Liver (tissue), 9 donors: ENCODE data around the gene RBM14. TPM values are rescaled to one million over a fixed set of nuclear protein-coding genes. Genes with fewer than 3 reads are reported as not detected.

Experiments used
- DNase-seq: peaks from one replicate; pipeline ENCODE4 v3.0.0-alpha.2; 2017; ENCODE audit warnings: low spot score
- H3K27ac ChIP-seq, 2 donors: one replicate each; pipeline ENCODE4 v1.7.0; 2013; ENCODE audit warnings: inconsistent platforms in 2 of 2, low read length in 2 of 2, control low read depth in 1 of 2, low read depth in 1 of 2, mild to moderate bottlenecking in 1 of 2
- H3K27me3 ChIP-seq, 4 donors: one replicate each; pipeline versions ENCODE4 v1.6.1 to v1.7.0; 2013; ENCODE audit warnings: low read length in 3 of 4, inconsistent platforms in 1 of 4, mild to moderate bottlenecking in 1 of 4, moderate library complexity in 1 of 4; ENCODE audit not compliant: control insufficient read depth in 4 of 4, insufficient read depth in 4 of 4
- H3K36me3 ChIP-seq, 4 donors: one replicate each; pipeline versions ENCODE4 v1.6.1 to v1.7.0; 2013; ENCODE audit warnings: low read length in 3 of 4, mild to moderate bottlenecking in 3 of 4, low read depth in 1 of 4, moderate library complexity in 1 of 4; ENCODE audit not compliant: control insufficient read depth in 4 of 4, insufficient read depth in 3 of 4
- H3K4me1 ChIP-seq, 4 donors: one replicate each; pipeline versions ENCODE4 v1.6.1 to v1.7.0; 2013; ENCODE audit warnings: low read length in 3 of 4, mild to moderate bottlenecking in 3 of 4, moderate library complexity in 1 of 4; ENCODE audit not compliant: control insufficient read depth in 4 of 4, insufficient read depth in 4 of 4
- H3K4me3 ChIP-seq, 3 donors: one replicate each; pipeline versions ENCODE4 v1.6.1 to v1.7.0; 2013; ENCODE audit warnings: low read length in 3 of 3, control low read depth in 1 of 3, low read depth in 1 of 3, mild to moderate bottlenecking in 1 of 3
- H3K9ac ChIP-seq, 2 donors: one replicate each; pipeline ENCODE4 v1.7.0; 2013; ENCODE audit warnings: low read length in 2 of 2, mild to moderate bottlenecking in 2 of 2, moderate library complexity in 2 of 2, control low read depth in 1 of 2, low read depth in 1 of 2
- H3K9me3 ChIP-seq, 4 donors: one replicate each; pipeline versions ENCODE4 v1.6.1 to v1.7.0; 2013; ENCODE audit warnings: low read length in 3 of 4; ENCODE audit not compliant: control insufficient read depth in 4 of 4
- ATF3 ChIP-seq: IDR thresholded peaks from 2 replicates; pipeline ENCODE4 v1.6.1; 2016; ENCODE audit warnings: antibody characterized with exemption
- CTCF ChIP-seq: fragments of 150-350 bp; IDR thresholded peaks from 2 replicates; pipeline ENCODE4 v1.5.1; 2017; ENCODE audit warnings: improper control_type of control experiment, low read depth, low read length; ENCODE audit not compliant: missing input control
- EGR1 ChIP-seq, 2 donors: IDR thresholded peaks; 2 replicates each; pipeline ENCODE4 v1.6.1; 2016 to 2018; ENCODE audit warnings: antibody characterized with exemption in 2 of 2, low read depth in 2 of 2
- FOXA1 ChIP-seq: IDR thresholded peaks from 2 replicates; pipeline ENCODE4 v1.6.1; 2016; ENCODE audit warnings: antibody characterized with exemption
- FOXA2 ChIP-seq: IDR thresholded peaks from 2 replicates; pipeline ENCODE4 v1.6.1; 2016; ENCODE audit warnings: antibody characterized with exemption
- GABPA ChIP-seq, 2 donors: IDR thresholded peaks in 1 of 2; conservative IDR thresholded peaks in 1 of 2; 2 replicates each; pipeline ENCODE4 v1.6.1; 2016; ENCODE audit warnings: antibody characterized with exemption in 2 of 2, mild to moderate bottlenecking in 1 of 2, moderate library complexity in 1 of 2
- HNF4A ChIP-seq, 2 donors: conservative IDR thresholded peaks; 2 replicates each; pipeline ENCODE4 v1.6.1; 2016; ENCODE audit warnings: antibody characterized with exemption in 2 of 2, mild to moderate bottlenecking in 2 of 2
- HNF4G ChIP-seq: IDR thresholded peaks from 2 replicates; pipeline ENCODE4 v1.6.1; 2016; ENCODE audit warnings: antibody characterized with exemption
- JUND ChIP-seq, 2 donors: IDR thresholded peaks; 2 replicates each; pipeline ENCODE4 v1.6.1; 2016; ENCODE audit warnings: antibody characterized with exemption in 2 of 2
- NR2F2 ChIP-seq: IDR thresholded peaks from 2 replicates; pipeline ENCODE4 v1.6.1; 2016; ENCODE audit warnings: antibody characterized with exemption
- RAD21 ChIP-seq, 2 donors: IDR thresholded peaks; 2 replicates each; pipeline ENCODE4 v1.6.1; 2016; ENCODE audit warnings: antibody characterized with exemption in 2 of 2, mild to moderate bottlenecking in 2 of 2
- REST ChIP-seq: IDR thresholded peaks from 2 replicates; pipeline ENCODE4 v1.6.1; 2016; ENCODE audit warnings: antibody characterized with exemption, mild to moderate bottlenecking
- RXRA ChIP-seq, 2 donors: IDR thresholded peaks; 2 replicates each; pipeline ENCODE4 v1.6.1; 2017 to 2018; ENCODE audit warnings: antibody characterized with exemption in 2 of 2, mild to moderate bottlenecking in 1 of 2
- SP1 ChIP-seq: IDR thresholded peaks from 2 replicates; pipeline ENCODE4 v1.6.1; 2018; ENCODE audit warnings: antibody characterized with exemption, mild to moderate bottlenecking
- TAF1 ChIP-seq: conservative IDR thresholded peaks from 2 replicates; pipeline ENCODE4 v1.6.1; 2016; ENCODE audit warnings: antibody characterized with exemption, mild to moderate bottlenecking
- YY1 ChIP-seq: IDR thresholded peaks from 2 replicates; pipeline ENCODE4 v1.6.1; 2016; ENCODE audit warnings: antibody characterized with exemption, mild to moderate bottlenecking
- WGBS: extraction: QIAGEN DNeasy Blood & Tissue Kit; methylation state at CpG from one replicate; pipeline ENCODE4 v1.1.7; 2013; 5-methylcytosine and 5-hydroxymethylcytosine counted together
- polyA plus RNA-seq, 2 donors: library from polyadenylated mRNA; stranded (reverse) in 1 of 2; unstranded in 1 of 2; fragments of 200-250 nt in 1 of 2; fragments of >200 nt in 1 of 2; fragmentation: Nextera tagmentation in 1 of 2; extraction: Ambion mirVana in 1 of 2; gene quantifications; one replicate each; pipeline versions ENCODE4 v1.2.1 to v1.2.3, GENCODE V29; 2013 to 2015
- total RNA-seq, 2 donors: library from RNA; depleted of rRNA; stranded (reverse); fragments of >200 nt; gene quantifications; one replicate each; pipeline ENCODE4 v1.2.3, GENCODE V29; 2014
- TF ChIP-seq, protein P1 (sequence below): IDR thresholded peaks from 2 replicates; pipeline ENCODE4 v1.6.1; 2016; ENCODE audit warnings: antibody characterized with exemption
- TF ChIP-seq, protein P2 (sequence below): IDR thresholded peaks from 2 replicates; pipeline ENCODE4 v1.6.1; 2016; ENCODE audit warnings: antibody characterized with exemption
- donor health status: healthy.
- donor health status: healthy.
- donor health status: healthy.
- donor health status: healthy.
- donor health status: healthy.

RBM14 gene
- total and polyA plus RNA-seq, 4 donors = 7.0 to 53.5 (median 21.9) TPM

- H3K9me3 ChIP-seq = no peaks in the 10 kb centered on the region
- WGBS = under 1% methylated on average over 63 of the region's 63 CpGs
- H3K4me1 ChIP-seq = peaks cover 5 to 57% (median 47%) of the 10 kb centered on the region in 4 donors
- H3K36me3 ChIP-seq = peaks cover 3 to 28% (median 15%) of the 10 kb centered on the region in 4 donors
- DNase-seq = peak; percentile 97
- TF ChIP-seq JUND (IDR thresholded peaks at IDR 0.05) = peak in 1 of 2 donors; percentile 52
- TF ChIP-seq YY1 = peak; percentile 99
- TF ChIP-seq NR2F2 = no peak
- peak in 1 of 2 donors; percentile 48 for TF ChIP-seq EGR1 (IDR thresholded peaks at IDR 0.05; ENCODE audit: low read depth in 2 of 2)
- peak; percentile 54 for TF ChIP-seq ATF3
- TF ChIP-seq RXRA (IDR thresholded peaks at IDR 0.05) = peak; percentile 27 to 43
- TF ChIP-seq HNF4A (conservative IDR thresholded peaks at IDR 0.05) = no peak
- TF ChIP-seq GABPA (IDR thresholded peaks at IDR 0.05 in 1 of 2, conservative IDR thresholded peaks at IDR 0.05 in 1 of 2) = peak in 1 of 2 donors; percentile 34
- TF ChIP-seq FOXA2 = no peak
- TF ChIP-seq TAF1 = no peak
- TF ChIP-seq, protein P1, sequence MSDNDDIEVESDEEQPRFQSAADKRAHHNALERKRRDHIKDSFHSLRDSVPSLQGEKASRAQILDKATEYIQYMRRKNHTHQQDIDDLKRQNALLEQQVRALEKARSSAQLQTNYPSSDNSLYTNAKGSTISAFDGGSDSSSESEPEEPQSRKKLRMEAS = peak; percentile 70
- TF ChIP-seq REST = peak; percentile 77
- TF ChIP-seq SP1 = peak; percentile 94
- TF ChIP-seq, protein P2, sequence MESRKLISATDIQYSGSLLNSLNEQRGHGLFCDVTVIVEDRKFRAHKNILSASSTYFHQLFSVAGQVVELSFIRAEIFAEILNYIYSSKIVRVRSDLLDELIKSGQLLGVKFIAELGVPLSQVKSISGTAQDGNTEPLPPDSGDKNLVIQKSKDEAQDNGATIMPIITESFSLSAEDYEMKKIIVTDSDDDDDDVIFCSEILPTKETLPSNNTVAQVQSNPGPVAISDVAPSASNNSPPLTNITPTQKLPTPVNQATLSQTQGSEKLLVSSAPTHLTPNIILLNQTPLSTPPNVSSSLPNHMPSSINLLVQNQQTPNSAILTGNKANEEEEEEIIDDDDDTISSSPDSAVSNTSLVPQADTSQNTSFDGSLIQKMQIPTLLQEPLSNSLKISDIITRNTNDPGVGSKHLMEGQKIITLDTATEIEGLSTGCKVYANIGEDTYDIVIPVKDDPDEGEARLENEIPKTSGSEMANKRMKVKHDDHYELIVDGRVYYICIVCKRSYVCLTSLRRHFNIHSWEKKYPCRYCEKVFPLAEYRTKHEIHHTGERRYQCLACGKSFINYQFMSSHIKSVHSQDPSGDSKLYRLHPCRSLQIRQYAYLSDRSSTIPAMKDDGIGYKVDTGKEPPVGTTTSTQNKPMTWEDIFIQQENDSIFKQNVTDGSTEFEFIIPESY = peak; percentile 66
- TF ChIP-seq FOXA1 = no peak
- no peak for TF ChIP-seq HNF4G
- TF ChIP-seq RAD21 (IDR thresholded peaks at IDR 0.05) = peak in 1 of 2 donors; percentile 20
- TF ChIP-seq CTCF = no peak
- peak within 1 kb of the TSS; percentile 81 to 90 for H3K27ac ChIP-seq
- no peaks in the 10 kb centered on the region for H3K27me3 ChIP-seq
- H3K9ac ChIP-seq = peak within 1 kb of the TSS; percentile 75 to 79
- H3K4me3 ChIP-seq = peak within 1 kb of the TSS; percentile 84 to 92 (median 88)
Observed at GRCh38 chr11:66638177-66639065, 22.0 kb downstream of the RBM14 start, which contains the start of gene RBM4. Gene RBM4, plus strand, starts transcription at chr11:66638703. Its CDS starts 1,009 bp downstream, at chr11:66639712.
